ENCODE data around the gene DYNLT4. TPM values are rescaled to one million over a fixed set of nuclear protein-coding genes. Genes with fewer than 3 reads are reported as not detected.
A peak's percentile ranks its signal among the peaks of the same experiment; 100 is the strongest.
"Not testable (repeated sequence)": the region's sequence is repeated elsewhere in the genome, so short reads cannot be mapped to it uniquely, and the experiment has no call there.

Gene DYNLT4, protein sequence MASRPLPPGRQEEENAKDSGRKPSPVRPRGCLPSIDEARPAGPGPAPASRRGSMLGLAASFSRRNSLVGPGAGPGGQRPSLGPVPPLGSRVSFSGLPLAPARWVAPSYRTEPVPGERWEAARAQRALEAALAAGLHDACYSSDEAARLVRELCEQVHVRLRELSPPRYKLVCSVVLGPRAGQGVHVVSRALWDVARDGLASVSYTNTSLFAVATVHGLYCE
- not detected for total RNA-seq

DNA sequence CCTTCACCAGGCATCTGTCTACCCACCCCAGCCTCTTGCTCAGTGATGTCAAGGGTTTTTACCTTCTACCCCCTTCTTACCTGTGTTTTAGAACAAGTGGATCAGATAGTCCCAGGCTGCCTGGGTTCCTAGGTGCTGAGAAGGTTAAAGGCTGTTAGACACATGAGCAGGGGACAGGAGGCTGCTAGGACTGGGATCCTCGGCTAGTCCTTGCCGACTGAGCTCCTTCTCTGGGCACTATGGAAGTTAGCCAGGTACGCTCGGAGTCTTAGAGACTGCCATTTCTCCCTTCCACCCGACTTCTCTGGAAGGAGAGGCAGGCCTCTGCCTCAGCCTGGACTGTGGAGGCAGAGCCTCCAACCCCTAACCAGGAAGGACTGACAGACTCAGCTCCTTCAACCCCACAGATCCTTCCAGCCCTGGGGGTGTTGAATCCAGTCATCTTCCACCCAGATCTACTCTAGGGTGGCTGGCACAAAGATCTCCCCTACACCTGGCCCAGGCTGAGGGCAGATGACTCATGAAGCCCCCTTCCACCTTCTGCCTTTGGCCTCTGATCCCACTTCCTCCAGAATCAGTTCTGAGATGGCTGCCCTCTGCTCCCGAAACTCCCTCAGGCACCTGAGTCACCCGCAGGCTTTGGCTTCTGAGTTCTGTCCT is at the start of gene DYNLT4:
TSS of gene DYNLT4 (minus strand) at position 648 of the 660 bp plus-strand sequence. CDS start 683 bp downstream, outside the sequence.
- no peak for DNase-seq

DNA sequence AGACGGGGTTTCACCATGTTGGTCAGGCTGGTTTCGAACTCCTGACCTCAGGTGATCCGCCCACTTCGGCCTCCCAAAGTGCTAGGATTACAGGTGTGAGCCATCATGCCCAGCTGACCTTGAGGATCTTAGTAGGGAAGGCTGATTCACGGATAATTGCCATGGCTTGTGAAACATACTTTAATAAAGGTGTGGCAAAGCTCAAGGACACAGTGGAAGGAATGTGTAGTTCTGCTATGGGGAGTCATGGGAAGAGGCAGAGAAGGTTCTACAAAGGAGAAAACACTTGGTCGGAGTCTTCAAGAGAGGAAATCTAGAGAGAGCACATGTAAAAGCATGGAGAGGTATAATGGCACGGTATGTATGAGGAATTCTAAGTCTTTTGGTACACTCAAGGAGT is 48.6 kb upstream of the DYNLT4 start:
- DNase-seq = no peak

DNA sequence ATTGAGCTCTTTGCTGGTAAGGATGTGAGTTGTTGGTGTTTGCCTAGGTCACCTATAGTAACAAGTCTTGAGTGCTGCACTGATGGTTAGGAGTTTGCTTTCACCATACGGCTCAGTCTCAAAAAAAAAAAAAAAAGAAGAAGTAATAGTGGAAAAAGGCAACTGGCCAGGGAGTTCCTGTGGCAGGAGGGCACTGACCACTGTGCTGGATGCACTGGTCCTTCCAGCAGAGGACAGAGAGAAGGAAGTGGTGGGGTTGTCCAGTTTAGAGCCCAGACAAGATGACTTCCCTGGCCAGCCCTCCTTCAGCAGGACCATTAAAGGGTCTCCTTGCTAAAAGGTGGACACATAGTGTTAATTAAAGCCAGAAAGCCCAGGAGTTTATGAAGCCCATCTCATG is 47.8 kb upstream of the DYNLT4 start:
- no peak for DNase-seq

DNA sequence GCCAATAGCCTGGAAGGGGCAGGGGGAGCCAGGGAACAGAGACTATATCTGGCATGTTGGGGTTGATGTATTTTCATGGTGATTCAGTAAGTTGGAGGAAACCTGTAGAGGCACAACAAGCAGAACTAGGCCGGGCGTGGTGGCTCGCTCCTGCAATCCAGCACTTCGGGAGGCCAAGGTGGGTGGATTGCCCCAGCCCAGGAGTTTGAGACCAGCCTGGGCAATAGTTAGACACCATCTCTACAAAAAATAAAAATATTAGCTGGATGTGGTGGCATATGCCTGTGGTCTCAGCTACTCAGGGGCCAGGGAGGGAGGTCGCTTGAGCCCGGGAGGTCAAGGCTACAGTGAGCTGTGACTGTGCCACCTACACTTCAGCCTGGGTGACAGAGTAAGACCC is 46.0 kb upstream of the DYNLT4 start:
- DNase-seq = no peak

DNA sequence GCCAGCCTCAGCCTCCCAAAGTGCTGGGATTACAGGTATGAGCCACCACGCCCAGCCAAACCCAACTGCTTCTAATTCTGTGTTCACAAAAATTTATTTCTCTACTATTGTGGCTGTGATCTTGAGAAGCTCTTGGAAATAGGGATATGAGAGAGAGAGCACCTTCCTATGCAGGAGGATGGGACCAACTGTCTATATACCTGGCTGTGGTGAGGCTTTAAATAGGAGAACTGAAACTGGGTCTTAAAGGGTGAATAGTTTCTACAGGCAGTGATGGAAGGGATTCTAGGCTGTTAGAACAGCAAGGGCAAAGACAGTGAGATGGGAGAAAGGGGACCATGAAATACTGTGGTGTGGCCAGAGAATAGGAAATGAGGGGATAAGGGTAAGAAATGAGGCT is 44.2 kb upstream of the DYNLT4 start:
- DNase-seq = no peak

DNA sequence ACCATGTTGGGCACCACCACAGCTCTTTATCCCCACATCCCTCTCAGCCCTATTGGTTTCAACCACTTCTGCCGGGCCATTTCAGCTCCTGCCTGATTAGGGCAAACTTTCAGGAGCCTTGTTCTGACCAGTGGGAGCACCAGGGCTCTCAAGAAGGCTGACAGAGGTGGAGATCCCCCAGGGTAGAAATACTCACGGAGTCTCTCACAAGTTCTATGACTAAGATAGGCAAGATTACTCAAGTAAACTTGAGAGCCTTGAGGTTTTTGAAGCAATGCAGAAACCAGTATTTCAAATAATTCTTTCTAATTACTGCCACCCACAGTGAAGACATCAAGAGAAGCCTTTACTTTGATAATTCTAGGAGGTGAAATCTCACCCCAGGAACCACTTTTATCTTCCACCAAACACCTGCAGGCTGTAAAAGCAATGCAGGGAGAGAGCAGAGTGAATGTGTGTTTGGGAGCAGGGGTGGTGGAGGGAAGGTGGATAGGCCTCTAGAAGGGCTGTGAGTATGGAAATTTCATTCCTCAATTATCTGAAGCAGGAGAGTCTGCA is 42.5 kb upstream of the DYNLT4 start:
- no peak for DNase-seq

DNA sequence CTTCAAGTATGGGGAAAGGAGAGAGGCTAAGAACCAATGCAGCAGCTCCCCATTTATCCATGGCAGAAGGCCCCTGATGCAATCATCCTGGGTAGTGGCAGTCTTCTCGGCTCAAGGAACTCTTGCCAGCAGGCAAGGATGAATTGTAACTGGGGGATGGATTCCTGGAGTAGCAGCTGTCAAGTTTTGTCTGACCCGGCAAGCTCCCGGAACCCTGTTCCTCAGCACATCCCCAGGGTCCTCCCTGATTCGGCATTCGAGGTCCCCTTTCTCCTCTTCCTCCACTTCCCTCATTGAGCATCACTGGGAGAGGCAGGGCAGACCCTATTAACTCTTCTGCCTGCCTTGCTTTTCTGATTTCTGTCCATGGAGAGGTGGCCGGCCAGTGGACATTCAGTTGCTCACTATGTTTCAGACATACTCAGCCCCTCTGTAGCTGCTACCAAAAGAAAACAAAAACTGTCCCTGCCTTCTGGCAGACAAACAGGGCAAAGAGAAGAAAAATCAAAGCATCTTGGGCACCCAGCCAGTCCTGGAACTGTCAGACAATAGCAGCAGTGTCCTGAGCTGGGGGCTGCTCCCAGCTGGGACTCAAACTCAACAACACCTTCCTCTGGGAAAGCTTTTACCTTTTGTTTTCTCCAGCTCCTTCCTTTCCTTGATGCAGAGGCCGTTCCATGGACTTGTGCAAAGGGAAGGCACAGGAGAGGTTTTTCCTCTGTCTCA is 41.5 kb upstream of the DYNLT4 start:
- DNase-seq = no peak

DNA sequence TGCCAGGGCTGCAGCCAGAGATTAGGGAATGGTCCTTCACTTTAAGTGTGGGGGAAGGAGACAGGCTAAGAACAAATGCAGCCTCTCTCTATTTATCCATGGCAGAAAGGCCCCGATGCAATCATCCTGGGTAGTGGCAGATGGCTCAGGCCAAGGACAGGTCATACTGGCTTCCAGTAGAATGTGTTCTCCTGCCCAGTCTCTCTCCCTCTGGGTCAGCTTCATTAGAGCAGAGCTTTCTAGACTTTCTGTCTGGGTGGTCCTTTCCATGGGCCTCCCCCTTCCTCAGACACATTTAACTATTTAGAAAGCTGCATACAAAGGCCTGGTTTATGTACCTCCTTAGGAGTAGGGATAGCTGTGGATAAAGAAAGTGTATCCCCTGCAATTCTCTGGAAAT is 40.7 kb upstream of the DYNLT4 start:
- no peak for DNase-seq

DNA sequence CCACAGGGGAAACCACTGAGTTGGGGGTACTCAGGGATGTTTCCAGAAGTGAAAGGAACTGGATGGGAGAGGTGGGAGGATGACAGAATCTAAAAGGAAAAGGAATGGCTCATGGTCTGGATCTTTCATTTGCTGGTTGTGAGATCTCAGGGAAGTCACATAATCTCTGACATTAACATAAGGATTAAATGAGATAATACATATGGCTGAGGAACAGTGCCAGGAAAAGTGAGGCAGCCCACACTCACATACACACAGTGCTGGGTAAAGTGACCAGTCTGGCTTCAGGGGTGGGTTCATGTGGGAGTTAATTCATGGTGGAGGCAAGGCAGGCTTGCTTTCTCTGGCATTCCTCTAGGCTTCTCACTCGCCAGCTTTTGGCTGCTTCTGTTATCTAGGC is 39.8 kb upstream of the DYNLT4 start:
- no peak for DNase-seq

DNA sequence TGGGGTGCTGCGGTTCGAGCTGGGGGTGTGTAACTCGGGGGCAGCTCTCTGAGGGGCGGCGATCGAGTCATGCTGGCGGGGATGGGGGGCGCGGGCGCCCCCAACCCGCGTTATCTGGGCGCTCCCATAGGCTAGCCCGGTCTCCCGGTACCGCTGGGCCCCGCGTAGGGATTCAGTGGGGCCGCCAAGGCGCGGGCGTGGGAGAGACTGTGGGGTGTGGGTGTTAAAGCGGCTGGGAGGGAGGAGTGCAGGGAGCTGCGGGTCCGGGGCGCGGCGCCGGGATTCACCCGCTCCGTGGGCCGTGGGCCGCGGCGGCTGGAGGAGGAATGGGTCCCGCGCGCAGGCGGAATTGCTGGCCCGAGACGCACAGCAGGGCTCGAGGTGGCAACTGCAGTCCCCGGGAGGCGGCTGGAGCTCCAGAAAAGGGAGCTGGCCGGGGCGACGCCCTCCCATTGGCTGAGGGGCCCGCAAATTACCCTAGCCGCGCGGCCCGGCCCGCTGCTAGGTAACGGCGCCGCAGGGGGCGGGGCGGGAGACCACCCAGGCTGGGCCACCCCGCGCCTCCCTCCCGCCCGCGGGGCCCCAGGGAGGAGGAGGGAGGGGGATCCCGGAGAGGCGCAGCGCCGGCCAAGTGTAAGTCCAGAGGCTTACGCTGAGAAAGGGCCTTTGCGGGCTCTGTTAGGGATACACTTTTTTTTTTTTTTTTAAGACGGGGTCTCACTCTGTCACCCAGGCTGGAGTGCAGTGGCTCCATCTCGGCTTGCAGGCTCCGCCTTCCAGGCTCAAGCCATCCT is 35.9 kb upstream of the DYNLT4 start, which contains the start of gene PTCH2:
TSS of gene PTCH2 (minus strand) at position 392 of the 794 bp plus-strand sequence. CDS start at position 71, 321 bp downstream.
- DNase-seq = peak; percentile 91

DNA sequence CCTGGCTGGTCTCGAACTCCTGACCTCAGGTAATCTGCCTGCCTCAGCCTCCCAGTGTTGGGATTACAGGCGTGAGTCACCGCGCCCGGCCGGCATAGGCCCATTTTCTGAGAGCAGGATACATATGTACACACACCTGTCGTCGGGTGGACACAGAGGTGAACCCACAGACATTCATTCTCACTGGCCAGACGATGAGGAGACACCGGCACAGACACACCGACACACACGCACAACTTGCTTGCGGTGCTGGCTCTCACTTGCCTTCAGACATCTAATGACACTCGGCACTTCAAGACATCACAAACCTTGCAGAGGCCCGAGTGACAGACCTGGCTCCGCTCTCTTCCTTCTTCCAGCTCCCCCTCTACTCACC is 35.3 kb upstream of the DYNLT4 start:
- no peak for DNase-seq

DNA sequence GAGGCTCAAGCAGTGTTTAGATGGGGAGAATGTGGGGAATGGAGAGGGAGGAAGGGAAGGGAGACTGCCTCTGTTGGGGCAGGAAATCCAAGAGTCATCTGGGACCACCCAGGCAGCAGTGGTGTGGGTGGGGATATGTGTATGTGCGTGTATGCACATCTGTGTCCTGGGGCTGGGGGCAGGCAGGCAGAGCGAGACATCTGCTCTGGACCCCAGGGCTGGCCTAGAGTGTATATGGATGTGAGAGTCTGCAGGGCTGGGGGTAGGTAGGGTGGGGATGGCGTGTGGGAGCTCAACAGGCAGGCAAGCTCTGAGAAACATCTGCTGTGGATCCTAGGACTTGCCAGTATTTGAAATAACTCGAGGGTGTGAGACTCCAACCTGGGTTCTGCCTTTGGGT is 32.4 kb upstream of the DYNLT4 start:
- DNase-seq = peak; percentile 59

DNA sequence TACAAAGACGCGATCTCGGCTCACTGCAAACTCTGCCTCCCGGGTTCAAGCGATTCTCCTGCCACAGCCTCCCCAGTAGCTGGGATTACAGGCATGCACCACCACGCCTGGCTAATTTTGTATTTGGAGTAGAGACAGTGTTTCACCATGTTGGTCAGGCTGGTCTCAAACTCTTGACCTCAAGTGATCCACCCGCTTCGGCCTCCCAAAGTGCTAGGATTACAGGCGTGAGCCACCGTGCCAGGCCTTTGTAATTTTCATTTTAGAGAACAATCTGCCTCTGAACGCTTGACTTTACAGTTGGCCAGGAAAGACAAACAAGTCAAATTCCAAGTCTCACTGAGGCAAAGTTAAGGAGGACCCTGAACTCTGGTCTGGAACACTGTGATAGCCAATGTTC is 31.1 kb upstream of the DYNLT4 start:
- DNase-seq = not testable (repeated sequence)

DNA sequence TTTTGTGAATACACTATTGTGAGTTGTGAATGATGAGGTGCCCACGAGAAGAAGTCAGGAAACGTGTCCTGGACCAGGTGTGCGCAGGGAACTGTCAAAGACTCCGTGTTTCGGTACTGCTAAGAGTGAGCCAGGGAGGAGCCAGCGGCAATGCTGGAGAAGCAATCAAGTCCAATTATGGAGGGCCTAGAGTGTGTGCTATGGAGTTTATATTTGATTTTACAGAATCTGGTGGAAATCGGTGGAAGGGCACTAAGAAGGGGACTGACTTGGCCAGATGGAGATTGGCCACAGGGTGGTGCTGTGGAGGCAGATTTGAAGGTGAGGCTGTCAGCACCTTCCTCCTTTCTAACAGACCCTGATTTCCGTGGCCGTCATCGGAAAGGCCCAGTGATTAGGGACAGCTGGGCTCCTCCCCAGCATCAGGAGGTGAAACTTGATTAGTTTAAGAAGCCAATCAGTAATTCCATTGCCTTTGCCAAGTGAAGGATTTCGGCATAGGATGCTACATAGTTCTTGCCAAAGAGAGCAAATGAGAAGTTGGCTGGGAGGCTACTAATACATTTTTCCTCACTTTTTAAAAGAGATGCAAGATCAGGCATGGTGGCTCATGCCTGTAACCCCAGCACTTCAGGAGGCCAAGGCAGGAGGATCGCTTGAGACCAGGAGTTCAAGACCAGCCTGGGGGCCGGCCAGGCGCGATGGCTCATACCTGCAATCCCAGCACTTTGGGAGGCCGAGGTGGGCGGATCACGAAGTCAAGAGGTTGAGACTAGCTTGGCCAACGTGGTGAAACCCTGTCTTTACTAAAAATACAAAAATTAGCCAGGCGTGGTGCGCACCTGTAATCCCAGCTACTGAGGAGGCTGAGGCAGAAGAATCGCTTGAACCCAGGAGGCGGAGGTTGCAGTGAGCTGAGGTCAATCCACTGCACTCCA is 28.9 kb upstream of the DYNLT4 start:
- DNase-seq = peak; percentile 90

DNA sequence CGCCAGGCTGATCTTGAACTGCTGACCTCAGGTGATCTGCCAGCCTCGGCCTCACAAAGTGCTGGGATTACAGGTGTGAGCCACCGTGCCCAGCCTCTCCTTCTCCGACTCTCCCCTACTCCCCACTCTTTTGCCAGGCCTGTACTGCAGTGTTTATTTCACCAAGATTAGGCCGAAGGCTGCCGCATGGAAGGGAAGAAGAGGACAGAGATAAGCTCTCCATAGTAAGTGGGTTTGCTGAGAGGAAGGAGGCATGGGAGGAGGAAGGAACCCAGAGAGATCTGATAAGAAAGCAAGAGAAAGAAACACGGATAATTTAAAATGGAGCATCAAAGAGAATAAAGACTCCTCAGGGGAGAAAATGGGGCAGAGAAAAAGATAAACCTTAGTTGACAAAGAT is 27.2 kb upstream of the DYNLT4 start:
- no peak for DNase-seq

DNA sequence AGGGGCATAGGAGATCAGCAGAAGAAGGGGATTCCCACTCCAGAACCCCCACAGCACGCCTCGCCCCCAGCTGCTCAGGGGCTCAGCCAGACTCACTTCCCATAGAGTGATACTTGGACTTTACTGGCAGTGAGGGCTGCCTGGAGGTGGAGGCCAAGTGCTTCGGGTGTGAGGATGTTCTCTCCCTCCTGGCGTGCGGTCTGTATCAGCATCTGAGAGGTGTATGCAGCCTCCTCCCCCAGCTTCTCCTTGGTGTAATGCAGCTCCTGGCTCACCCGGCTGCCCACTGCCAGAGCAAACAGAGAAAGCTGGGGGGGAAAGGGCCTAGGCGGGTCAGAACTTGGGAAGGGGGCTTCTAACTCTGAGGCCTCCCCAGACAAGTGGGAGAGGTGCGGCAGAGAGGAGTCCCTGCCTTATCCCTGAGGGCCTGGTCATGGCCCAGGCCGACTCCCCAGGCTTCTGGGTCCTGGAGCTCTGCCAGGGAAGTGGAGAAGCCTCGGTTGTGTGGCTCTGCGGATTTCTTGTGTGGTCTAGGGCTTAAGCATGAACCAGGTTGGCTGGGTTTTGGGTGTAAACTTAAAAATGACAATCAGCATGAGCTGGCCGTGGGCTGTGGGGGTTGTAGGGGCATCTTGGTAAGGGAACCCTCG is 25.0 kb upstream of the DYNLT4 start:
- DNase-seq = no peak

DNA sequence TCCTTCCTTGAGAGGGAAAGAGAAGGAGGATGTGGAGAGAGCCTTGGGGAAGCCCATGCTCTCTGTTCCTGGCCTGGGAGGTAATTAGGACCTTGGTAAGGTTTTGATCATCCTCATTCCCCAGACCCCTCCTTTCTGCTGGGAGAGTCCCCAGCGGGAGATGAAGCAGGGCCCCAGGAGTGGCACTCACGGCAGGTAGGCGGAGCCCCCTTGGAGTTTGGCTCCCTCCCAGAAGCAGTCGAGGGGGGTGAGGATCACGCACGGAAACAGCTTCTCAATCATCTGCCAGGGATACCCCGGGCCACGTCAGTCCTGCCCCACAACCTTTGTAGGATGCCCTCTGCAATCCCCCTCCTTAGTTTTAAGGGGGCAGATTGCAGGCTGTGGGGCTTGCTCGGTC is 24.4 kb upstream of the DYNLT4 start:
- DNase-seq = no peak

DNA sequence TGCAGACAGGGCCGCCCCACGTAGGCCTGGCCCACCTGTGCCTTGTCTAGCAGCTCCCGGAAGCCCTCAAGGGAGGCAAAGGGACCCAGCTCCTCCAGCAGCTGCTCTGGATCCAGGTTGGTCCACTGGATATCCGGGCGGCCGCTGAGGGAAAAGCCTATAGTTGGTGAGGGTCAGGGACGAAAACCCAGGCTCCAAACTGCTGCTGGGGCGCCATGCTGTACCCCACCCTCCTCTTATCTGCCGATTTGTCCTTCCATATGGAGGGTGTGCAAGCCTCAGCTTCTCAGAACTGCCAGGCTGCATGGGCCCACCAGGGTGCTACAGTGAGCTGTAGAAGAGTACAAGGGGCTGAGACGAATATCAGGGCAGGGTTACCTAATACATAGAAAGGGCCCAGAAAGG is 23.8 kb upstream of the DYNLT4 start:
- DNase-seq = no peak

DNA sequence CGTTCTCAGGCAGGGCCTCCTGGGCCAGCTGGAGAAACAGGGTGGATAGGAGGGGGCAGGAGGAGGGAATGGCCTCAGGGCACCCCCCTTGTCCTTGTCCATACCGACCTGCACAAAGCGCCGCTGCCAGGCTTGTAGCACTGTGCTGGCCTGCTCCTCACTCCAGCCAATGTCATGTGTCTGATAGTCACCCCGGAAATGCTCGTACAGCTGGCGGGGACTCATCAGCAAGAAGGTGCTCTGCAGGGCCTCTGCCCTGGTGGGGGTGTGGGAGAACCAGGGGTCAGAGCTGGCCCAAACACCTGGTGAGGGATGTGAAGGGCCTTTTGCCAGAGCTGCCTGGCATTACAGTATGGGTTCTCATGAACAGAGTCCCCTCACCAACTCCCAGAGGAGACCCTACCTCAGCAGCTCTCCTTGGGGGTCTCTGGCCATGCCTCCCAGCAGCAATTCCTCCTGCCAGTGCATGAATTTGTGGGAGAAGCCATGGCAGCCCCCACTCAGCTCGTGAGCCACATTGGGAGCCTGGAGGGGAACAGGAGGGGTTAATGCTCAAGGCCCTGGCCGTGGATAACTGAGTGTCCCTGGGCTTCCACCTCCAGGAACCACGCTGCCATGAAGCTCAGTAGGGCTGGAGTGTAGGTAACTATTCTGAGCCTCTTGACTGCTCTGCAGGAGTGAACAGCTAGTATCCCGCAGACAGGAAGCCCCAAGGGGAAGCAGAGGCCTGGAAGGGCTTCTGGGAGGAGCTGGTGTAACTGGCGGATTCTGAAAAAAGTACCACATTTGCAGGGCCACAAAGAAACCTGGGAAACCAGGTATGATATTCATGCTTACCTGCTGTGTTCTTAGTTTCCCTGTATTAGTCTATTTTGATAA is 22.6 kb upstream of the DYNLT4 start:
- DNase-seq = no peak

All from tongue (tissue), 2 donors.